Sigmoid colon (tissue), 7 donors: ENCODE results near the gene VWA3B. TPM values are rescaled to one million over a fixed set of nuclear protein-coding genes. Genes with fewer than 3 reads are reported as not detected.

Experiments
- DNase-seq: peaks from one replicate; pipeline ENCODE4 v3.0.0-alpha.2; 2019
- H3K27ac ChIP-seq, 4 donors: fragments of 200-600 bp; sonication (generic); one replicate each; pipeline ENCODE4 v1.5.1; 2016 to 2019; ENCODE audit warnings: mild to moderate bottlenecking in 1 of 4
- H3K27me3 ChIP-seq, 3 donors: fragments of 200-600 bp; sonication (generic); one replicate each; pipeline ENCODE4 v1.5.1; 2019; ENCODE audit warnings: mild to moderate bottlenecking in 1 of 3
- H3K36me3 ChIP-seq, 4 donors: fragments of 200-600 bp; sonication (generic); one replicate each; pipeline ENCODE4 v1.5.1; 2016 to 2019
- H3K4me1 ChIP-seq, 4 donors: fragments of 200-600 bp; sonication (generic); one replicate each; pipeline ENCODE4 v1.5.1; 2017 to 2019
- H3K4me3 ChIP-seq, 4 donors: fragments of 200-600 bp; sonication (generic); one replicate each; pipeline ENCODE4 v1.5.1; 2017 to 2019; ENCODE audit warnings: mild to moderate bottlenecking in 2 of 4, moderate library complexity in 1 of 4
- H3K9me3 ChIP-seq, 4 donors: fragments of 200-600 bp in 3 of 4; sonication (generic) in 3 of 4; one replicate each; pipeline versions ENCODE4 v1.5.1 to v1.6.1; 2013 to 2019
- EP300 ChIP-seq, 4 donors: sonication (generic); formaldehyde crosslinking; IDR thresholded peaks; one replicate each; pipeline ENCODE4 v1.6.1; 2017; ENCODE audit warnings: antibody characterized with exemption in 4 of 4
- POLR2A ChIP-seq, 2 donors: fragments of 450-650 bp; IDR thresholded peaks; one replicate each; pipeline ENCODE4 v1.6.1; 2016; ENCODE audit warnings: antibody characterized with exemption in 2 of 2, mild to moderate bottlenecking in 2 of 2, moderate library complexity in 2 of 2
- POLR2AphosphoS5 ChIP-seq, 4 donors: sonication (generic); formaldehyde crosslinking; IDR thresholded peaks; one replicate each; pipeline ENCODE4 v1.6.1; 2017; ENCODE audit warnings: antibody characterized with exemption in 4 of 4
- WGBS, 2 donors: extraction: QIAGEN DNeasy Blood & Tissue Kit; methylation state at CpG; one replicate each; pipeline ENCODE4 v1.1.7; 2013; 5-methylcytosine and 5-hydroxymethylcytosine counted together
- intact Hi-C: fragments of 100-400 bp; cut with DNase I; formaldehyde crosslinking; loops from one replicate; pipeline ENCODE4 v1.15.1; 2023
- polyA plus RNA-seq, 3 donors: library from polyadenylated mRNA; stranded (reverse); fragments of 200-250 nt; gene quantifications; one replicate each; pipeline ENCODE4 v1.2.3, GENCODE V29; 2013
- total RNA-seq, 4 donors: library from RNA; depleted of rRNA; stranded (reverse); fragments of >200 nt; gene quantifications; one replicate each; pipeline ENCODE4 v1.1.0, GENCODE V29; 2016
- TF ChIP-seq, protein P1 (sequence below), 4 experiments: fragments of 450-650 bp in 3 of 4; fragments of 200-600 bp in 1 of 4; IDR thresholded peaks; one replicate each; pipeline ENCODE4 v1.5.1; 2016 to 2019; ENCODE audit warnings: antibody characterized with exemption in 4 of 4, mild to moderate bottlenecking in 3 of 4, moderate library complexity in 2 of 4
- donor health status: healthy with polysubstance abuse.
- donor health status: Bipolar disorder and iron deficiency.
- donor health status: healthy.

VWA3B gene
- total and polyA plus RNA-seq, 7 donors = 0.55 to 1.4 (median 1.2) TPM; not detected in 3

DNA sequence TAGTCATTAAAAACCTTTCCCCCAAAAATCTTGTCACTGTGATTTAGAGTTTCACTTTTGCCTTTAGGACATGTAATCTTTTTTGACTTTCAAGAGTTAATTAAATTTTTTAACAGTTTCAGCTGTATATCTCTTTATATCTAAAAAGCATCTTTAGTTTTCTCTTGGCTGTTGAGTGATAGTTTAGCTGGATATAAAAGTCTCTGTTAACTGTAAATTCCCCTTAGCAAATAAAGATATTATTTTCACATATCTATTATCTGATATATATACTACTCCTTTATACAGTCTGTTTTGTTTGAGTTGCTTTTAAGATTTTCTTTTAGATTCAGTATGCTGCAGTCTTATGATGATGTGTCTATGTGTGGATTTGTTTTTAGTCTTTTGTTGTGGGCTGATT is 160.4 kb downstream of the VWA3B start:
- intact Hi-C loops = no loop called here
- no peaks in the 10 kb centered on the region for H3K4me1 ChIP-seq
- no peak for DNase-seq
- H3K27me3 ChIP-seq = no peaks in the 10 kb centered on the region
- no peaks in the 10 kb centered on the region for H3K36me3 ChIP-seq
- no peak overlapping the region for H3K27ac ChIP-seq
- H3K9me3 ChIP-seq = peaks cover 0 to 10% (median 2%) of the 10 kb centered on the region in 4 donors
- TF ChIP-seq EP300 (IDR thresholded peaks at IDR 0.05) (no peak), POLR2A (IDR thresholded peaks at IDR 0.05) (no peak), POLR2AphosphoS5 (IDR thresholded peaks at IDR 0.05) (no peak)
- TF ChIP-seq, protein P1, sequence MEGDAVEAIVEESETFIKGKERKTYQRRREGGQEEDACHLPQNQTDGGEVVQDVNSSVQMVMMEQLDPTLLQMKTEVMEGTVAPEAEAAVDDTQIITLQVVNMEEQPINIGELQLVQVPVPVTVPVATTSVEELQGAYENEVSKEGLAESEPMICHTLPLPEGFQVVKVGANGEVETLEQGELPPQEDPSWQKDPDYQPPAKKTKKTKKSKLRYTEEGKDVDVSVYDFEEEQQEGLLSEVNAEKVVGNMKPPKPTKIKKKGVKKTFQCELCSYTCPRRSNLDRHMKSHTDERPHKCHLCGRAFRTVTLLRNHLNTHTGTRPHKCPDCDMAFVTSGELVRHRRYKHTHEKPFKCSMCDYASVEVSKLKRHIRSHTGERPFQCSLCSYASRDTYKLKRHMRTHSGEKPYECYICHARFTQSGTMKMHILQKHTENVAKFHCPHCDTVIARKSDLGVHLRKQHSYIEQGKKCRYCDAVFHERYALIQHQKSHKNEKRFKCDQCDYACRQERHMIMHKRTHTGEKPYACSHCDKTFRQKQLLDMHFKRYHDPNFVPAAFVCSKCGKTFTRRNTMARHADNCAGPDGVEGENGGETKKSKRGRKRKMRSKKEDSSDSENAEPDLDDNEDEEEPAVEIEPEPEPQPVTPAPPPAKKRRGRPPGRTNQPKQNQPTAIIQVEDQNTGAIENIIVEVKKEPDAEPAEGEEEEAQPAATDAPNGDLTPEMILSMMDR (IDR thresholded peaks at IDR 0.05) = no peak
- H3K4me3 ChIP-seq = no peak overlapping the region

DNA sequence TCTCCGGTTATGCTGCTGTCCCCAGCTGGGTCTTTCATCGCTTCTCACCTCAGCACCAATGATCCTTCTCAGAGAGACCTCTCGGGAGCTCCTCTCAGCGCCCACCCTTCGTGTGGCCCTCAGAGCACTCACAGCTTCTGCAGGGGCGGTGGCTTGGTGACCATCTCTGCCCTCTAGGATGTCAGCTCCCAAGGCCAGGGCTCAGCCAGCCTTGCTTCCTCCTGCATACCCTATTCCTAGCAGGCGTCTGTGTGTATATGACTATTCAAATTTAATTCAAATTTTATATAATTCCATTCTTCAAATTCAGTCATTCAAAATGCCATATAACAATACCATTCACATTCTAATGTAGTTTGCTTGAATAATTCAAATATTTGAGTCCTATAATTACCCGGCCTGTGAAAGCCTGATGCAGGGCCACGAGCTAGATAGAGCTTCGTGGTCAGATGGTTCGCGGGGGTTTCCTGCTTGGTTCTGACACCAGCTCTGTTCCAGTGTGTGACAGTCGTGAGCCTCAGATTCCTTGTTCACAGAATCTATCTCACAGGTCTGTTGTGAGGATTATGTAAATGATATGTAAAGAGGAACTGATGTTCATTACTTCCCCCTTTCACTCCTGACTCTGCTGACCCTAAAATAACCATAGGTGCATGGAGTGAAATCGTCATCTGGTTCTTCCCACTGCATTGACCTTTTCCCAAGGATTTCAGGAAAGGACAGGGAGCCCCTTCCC is 165.2 kb downstream of the VWA3B start:
- WGBS, 2 donors = 79 to 91% methylated on average over 14 of the region's 14 CpGs
- H3K4me3 ChIP-seq = no peak overlapping the region
- H3K36me3 ChIP-seq = no peaks in the 10 kb centered on the region
- no peaks in the 10 kb centered on the region for H3K27me3 ChIP-seq
- peaks cover 0 to 7% (median 1%) of the 10 kb centered on the region in 4 donors for H3K9me3 ChIP-seq
- intact Hi-C loops = no loop called here
- DNase-seq = no peak
- H3K4me1 ChIP-seq = no peaks in the 10 kb centered on the region
- no peak overlapping the region for H3K27ac ChIP-seq
- TF ChIP-seq, protein P1 (IDR thresholded peaks at IDR 0.05) = no peak
- no peak for TF ChIP-seq POLR2A (IDR thresholded peaks at IDR 0.05)
- TF ChIP-seq POLR2AphosphoS5 (IDR thresholded peaks at IDR 0.05) = no peak
- no peak for TF ChIP-seq EP300 (IDR thresholded peaks at IDR 0.05)

DNA sequence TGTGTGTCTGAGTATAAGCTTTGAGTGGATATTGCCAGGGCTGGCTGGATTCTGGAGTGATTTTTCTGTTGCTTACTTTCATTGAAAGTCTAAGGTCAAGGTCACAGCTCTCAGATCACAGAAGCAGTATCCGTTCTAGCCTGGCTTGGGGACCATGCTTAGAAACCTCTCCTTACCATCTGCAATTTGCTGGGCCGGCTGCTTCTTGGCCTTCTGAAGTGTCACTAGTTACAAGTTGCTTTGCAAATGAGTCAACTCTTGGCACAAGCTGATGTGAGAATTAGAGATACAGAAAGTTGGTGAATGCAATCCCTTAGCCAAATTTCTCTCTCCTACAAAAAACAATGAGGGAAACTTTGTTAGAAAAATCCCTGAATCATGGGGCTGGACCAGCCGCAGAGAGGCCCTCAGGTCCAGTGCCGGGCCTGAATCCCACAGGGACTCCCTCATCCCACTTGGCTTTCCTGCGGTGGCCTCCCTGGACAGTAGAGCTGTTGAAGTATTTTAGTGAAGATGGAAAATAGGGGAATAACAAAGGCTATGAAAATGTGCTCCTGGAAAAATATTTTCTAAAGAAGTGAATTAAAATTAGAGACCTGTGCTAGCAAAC is 166.6 kb downstream of the VWA3B start:
- no peaks in the 10 kb centered on the region for H3K4me1 ChIP-seq
- H3K4me3 ChIP-seq = no peak overlapping the region
- no peaks in the 10 kb centered on the region for H3K27me3 ChIP-seq
- no peak overlapping the region for H3K27ac ChIP-seq
- intact Hi-C loops = no loop called here
- no peaks in the 10 kb centered on the region for H3K36me3 ChIP-seq
- no peaks in the 10 kb centered on the region for H3K9me3 ChIP-seq
- DNase-seq = no peak
- WGBS, 2 donors = 68 to 81% methylated on average over 5 of the region's 5 CpGs
- TF ChIP-seq POLR2AphosphoS5 (IDR thresholded peaks at IDR 0.05) (no peak), EP300 (IDR thresholded peaks at IDR 0.05) (no peak)
- TF ChIP-seq, protein P1 (IDR thresholded peaks at IDR 0.05) = no peak

DNA sequence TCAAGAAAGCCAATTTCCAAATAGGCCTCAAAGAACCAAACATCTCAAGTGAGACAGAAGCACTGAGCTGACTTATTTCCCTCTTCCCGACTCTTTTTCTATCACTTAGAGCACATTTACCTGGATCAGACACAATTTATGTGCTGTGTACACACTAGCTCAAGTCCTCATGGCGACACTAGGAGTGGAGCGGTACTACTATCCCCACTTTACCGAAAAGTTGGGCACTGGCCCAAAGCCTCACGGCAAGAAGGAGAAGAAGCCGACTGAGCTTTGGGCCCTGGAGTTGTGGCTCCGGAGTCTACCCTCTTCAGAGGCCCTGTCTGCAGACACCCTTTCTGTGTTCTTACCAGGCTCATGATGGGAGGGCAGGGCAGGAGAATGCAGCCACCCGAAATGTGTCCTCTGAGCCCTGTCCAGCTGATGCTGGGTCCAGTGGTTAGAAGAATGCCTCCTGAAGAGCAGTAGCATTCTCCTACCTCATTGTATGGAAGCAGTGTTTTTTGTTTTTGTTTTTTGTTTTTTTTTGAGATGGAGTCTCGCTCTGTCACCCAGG is 167.6 kb downstream of the VWA3B start:
- Histone ChIP-seq H3K4me1 (no peaks in the 10 kb centered on the region), H3K27ac (no peak overlapping the region), H3K27me3 (no peaks in the 10 kb centered on the region), H3K36me3 (no peaks in the 10 kb centered on the region), H3K4me3 (no peak overlapping the region), H3K9me3 (no peaks in the 10 kb centered on the region)
- TF ChIP-seq EP300 (IDR thresholded peaks at IDR 0.05) (no peak), POLR2AphosphoS5 (IDR thresholded peaks at IDR 0.05) (no peak), POLR2A (IDR thresholded peaks at IDR 0.05) (no peak)
- TF ChIP-seq, protein P1 (IDR thresholded peaks at IDR 0.05) = no peak
- intact Hi-C loops = no loop called here
- DNase-seq = no peak
- 96% methylated on average over 9 of the region's 9 CpGs for WGBS, 2 donors
